Endodermal cell (in vitro differentiated cells): ENCODE data around the gene PC. TPM values are rescaled to one million over a fixed set of nuclear protein-coding genes. Genes with fewer than 3 reads are reported as not detected.

Experiments
- DNase-seq: peaks from one replicate; pipeline ENCODE4 v3.0.0-alpha.2; 2017
- H3K27ac ChIP-seq: 2 replicates; pipeline ENCODE4 v1.5.1; 2013; ENCODE audit warnings: mild to moderate bottlenecking, low read depth, low read length, moderate library complexity
- H3K27me3 ChIP-seq: 2 replicates; pipeline ENCODE4 v1.6.1; 2013; ENCODE audit warnings: mild to moderate bottlenecking, low read length, moderate library complexity; ENCODE audit not compliant: insufficient read depth, control insufficient read depth, poor library complexity, severe bottlenecking
- H3K36me3 ChIP-seq: 2 replicates; pipeline ENCODE4 v1.7.0; 2013; ENCODE audit warnings: mild to moderate bottlenecking, low read length, moderate library complexity; ENCODE audit not compliant: control insufficient read depth, insufficient read depth
- H3K4me1 ChIP-seq: one replicate; pipeline ENCODE4 v1.7.0; 2013; ENCODE audit warnings: low read length; ENCODE audit not compliant: control insufficient read depth, insufficient read depth
- H3K4me3 ChIP-seq: 2 replicates; pipeline ENCODE4 v1.5.1; 2013; ENCODE audit warnings: mild to moderate bottlenecking, low read length, moderate library complexity
- H3K9ac ChIP-seq: 2 replicates; pipeline ENCODE4 v1.6.1; 2013; ENCODE audit warnings: mild to moderate bottlenecking, low read length, moderate library complexity; ENCODE audit not compliant: poor library complexity, severe bottlenecking; ENCODE audit errors: extremely low read depth
- H3K9me3 ChIP-seq: 2 replicates; pipeline ENCODE4 v1.6.1; 2013; ENCODE audit warnings: mild to moderate bottlenecking, low read length, moderate library complexity; ENCODE audit not compliant: control insufficient read depth
- H3K27ac Mint-ChIP-seq: 2 replicates; pipeline ENCODE4 v1.8.0; 2020; ENCODE audit warnings: mixed read lengths
- H3K27me3 Mint-ChIP-seq: 2 replicates; pipeline ENCODE4 v1.8.0; 2021; ENCODE audit warnings: mild to moderate bottlenecking, mixed read lengths; ENCODE audit not compliant: insufficient read depth
- H3K36me3 Mint-ChIP-seq: 2 replicates; pipeline ENCODE4 v1.8.0; 2020; ENCODE audit warnings: low read depth, mixed read lengths
- H3K4me1 Mint-ChIP-seq: 2 replicates; pipeline ENCODE4 v1.8.0; 2020; ENCODE audit warnings: mixed read lengths
- H3K4me3 Mint-ChIP-seq: 2 replicates; pipeline ENCODE4 v1.8.0; 2020; ENCODE audit warnings: mild to moderate bottlenecking, moderate library complexity, mixed read lengths
- H3K9me3 Mint-ChIP-seq: 2 replicates; pipeline ENCODE4 v1.8.0; 2020; ENCODE audit warnings: mild to moderate bottlenecking, mixed read lengths
- WGBS, 2 experiments: methylation state at CpG; one replicate each; pipeline versions ENCODE4 v1.1.5 to v1.1.7; 2013; ENCODE audit warnings: missing lambda C conversion rate in 2 of 2, mixed read lengths in 1 of 2; ENCODE audit not compliant: insufficient coverage in 1 of 2, insufficient read length in 1 of 2; 5-methylcytosine and 5-hydroxymethylcytosine counted together
- total RNA-seq, 2 donors: library from RNA; stranded (reverse); fragmentation: NEBNext Ultra II Directional in 1 of 2; extraction: Animal tissue kit (Norgen Biotek cat#: 25700) in 1 of 2; gene quantifications; 2 replicates in 1 of 2; 3 replicates in 1 of 2; pipeline ENCODE4 v1.2.1, GENCODE V29; 2021
- TF ChIP-seq, protein P1 (sequence below): fragments of 200-600 bp; sonication (generic); conservative IDR thresholded peaks from 2 replicates; pipeline ENCODE4 v1.5.0; 2021; ENCODE audit warnings: antibody characterized with exemption, mild to moderate bottlenecking

The PC gene
- total RNA-seq, 2 donors from 2014 or later, result 21.9 to 24.4 TPM

DNA sequence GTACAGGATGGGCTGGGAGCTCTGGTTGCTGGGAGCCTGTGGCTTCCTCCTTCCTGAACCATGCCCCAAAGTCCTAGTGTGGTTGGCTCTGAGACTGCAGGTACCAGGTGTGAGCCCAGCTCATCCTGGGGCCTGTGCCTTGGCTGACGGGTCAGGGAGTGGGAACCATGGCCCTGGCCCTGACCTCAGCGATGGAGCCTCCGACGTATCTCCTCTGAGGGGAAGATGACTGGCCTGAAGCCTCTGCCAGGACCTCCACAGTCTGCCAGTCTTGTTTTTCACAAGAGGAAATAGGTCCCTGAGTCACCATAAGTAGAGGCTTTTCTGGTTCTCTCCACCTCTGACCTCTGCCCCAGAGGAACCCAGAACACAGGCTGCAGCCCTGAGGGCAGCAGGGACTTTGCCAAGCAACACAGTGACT lies 111.5 kb downstream of the PC start:
- Mint-ChIP-seq H3K27ac (no peak overlapping the region), H3K9me3 (no peaks in the 10 kb centered on the region), H3K36me3 (peaks cover 14% of the 10 kb centered on the region), H3K4me1 (peaks cover 13% of the 10 kb centered on the region), H3K27me3 (no peaks in the 10 kb centered on the region), H3K4me3 (no peak overlapping the region)
- WGBS, 2 experiments, result 93 to 95% methylated on average over 4 of the region's 4 CpGs
- Histone ChIP-seq H3K27ac (no peak overlapping the region), H3K9me3 (no peaks in the 10 kb centered on the region), H3K27me3 (no peaks in the 10 kb centered on the region), H3K4me3 (no peak overlapping the region), H3K4me1 (peaks cover 8% of the 10 kb centered on the region), H3K36me3 (peaks cover 25% of the 10 kb centered on the region), H3K9ac (no peak overlapping the region)
- peak; percentile 41 for DNase-seq
- TF ChIP-seq, protein P1, sequence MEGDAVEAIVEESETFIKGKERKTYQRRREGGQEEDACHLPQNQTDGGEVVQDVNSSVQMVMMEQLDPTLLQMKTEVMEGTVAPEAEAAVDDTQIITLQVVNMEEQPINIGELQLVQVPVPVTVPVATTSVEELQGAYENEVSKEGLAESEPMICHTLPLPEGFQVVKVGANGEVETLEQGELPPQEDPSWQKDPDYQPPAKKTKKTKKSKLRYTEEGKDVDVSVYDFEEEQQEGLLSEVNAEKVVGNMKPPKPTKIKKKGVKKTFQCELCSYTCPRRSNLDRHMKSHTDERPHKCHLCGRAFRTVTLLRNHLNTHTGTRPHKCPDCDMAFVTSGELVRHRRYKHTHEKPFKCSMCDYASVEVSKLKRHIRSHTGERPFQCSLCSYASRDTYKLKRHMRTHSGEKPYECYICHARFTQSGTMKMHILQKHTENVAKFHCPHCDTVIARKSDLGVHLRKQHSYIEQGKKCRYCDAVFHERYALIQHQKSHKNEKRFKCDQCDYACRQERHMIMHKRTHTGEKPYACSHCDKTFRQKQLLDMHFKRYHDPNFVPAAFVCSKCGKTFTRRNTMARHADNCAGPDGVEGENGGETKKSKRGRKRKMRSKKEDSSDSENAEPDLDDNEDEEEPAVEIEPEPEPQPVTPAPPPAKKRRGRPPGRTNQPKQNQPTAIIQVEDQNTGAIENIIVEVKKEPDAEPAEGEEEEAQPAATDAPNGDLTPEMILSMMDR, result no peak

DNA sequence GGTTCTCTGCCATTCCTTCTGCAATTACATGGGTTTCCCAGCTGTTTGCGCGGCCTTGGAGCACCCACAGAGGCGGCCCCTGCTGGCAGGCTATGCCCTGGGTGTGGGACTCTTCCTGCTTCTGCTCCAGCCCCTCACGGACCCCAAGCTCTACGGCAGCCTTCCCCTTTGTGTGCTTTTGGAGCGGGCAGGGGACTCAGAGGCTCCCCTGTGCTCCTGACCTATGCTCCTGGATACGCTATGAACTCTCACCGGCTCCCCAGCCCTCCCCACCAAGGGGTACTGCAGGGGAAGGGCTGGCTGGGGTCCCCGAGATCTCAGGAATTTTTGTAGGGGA lies 112.3 kb downstream of the PC start:
- peaks cover 8% of the 10 kb centered on the region for H3K4me1 ChIP-seq
- Mint-ChIP-seq H3K9me3 (no peaks in the 10 kb centered on the region), H3K4me1 (peaks cover 13% of the 10 kb centered on the region), H3K4me3 (peak overlapping the region; percentile 86), H3K36me3 (peaks cover 14% of the 10 kb centered on the region), H3K27ac (no peak overlapping the region), H3K27me3 (no peaks in the 10 kb centered on the region)
- no peaks in the 10 kb centered on the region for H3K27me3 ChIP-seq
- no peak overlapping the region for H3K9ac ChIP-seq
- no peaks in the 10 kb centered on the region for H3K9me3 ChIP-seq
- peak; percentile 48 for DNase-seq
- H3K36me3 ChIP-seq, result peaks cover 26% of the 10 kb centered on the region
- WGBS, 2 experiments, result 92% methylated on average over 4 to 9 of the region's 9 CpGs
- no peak overlapping the region for H3K27ac ChIP-seq
- TF ChIP-seq, protein P1, result no peak
- H3K4me3 ChIP-seq, result no peak overlapping the region

DNA sequence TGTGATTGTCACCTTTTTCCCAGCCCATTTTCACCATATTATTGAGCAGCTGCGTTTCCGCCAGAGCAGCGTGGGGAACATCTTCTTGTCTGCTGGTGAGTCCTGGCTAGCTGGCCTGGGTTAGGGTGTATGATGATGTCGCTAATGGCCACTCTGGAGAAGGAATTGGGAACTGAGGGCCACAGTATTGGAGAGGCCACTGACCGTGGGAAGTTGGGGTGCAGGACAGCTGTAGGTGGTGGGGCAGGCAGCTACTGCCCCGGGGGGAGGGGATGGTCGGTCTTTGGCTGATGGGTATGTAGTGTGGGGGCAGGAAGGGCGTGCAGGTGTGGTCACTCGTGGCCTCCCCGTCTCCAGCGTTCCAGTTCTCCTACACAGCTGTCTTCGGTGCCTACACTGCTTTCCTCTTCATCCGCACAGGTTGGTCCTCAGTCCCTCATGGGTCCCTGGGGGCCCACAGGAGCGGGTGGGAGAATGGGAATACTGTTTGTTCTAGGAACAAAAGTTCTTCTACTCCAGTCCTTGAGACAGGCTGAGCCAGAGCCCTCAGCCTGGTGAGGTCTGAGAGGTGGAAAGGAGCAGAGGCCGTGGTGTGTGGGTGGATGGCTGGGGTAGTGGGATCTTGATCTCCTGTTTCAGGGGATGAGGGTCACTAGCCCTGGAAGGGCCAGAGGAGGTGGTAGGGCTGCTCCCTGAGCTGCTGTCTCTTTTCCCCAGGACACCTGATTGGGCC lies 112.9 kb downstream of the PC start:
- peak overlapping the region; percentile 21 for H3K27ac Mint-ChIP-seq
- WGBS, 2 experiments, result 94 to 100% methylated on average over 7 to 15 of the region's 15 CpGs
- H3K27me3 Mint-ChIP-seq, result no peaks in the 10 kb centered on the region
- no peak overlapping the region for H3K9ac ChIP-seq
- DNase-seq, result no peak
- TF ChIP-seq, protein P1, result no peak
- H3K9me3 Mint-ChIP-seq, result no peaks in the 10 kb centered on the region
- no peak overlapping the region for H3K4me3 ChIP-seq
- H3K36me3 Mint-ChIP-seq, result peaks cover 16% of the 10 kb centered on the region
- H3K4me1 ChIP-seq, result peaks cover 8% of the 10 kb centered on the region
- H3K4me1 Mint-ChIP-seq, result peaks cover 13% of the 10 kb centered on the region
- H3K4me3 Mint-ChIP-seq, result peak overlapping the region; percentile 86
- H3K36me3 ChIP-seq, result peaks cover 29% of the 10 kb centered on the region
- H3K27me3 ChIP-seq, result no peaks in the 10 kb centered on the region
- H3K27ac ChIP-seq, result no peak overlapping the region
- no peaks in the 10 kb centered on the region for H3K9me3 ChIP-seq
